T47D (cell line): ENCODE data around the gene ERFL.

ENCODE experiments used
- DNase-seq, 2 experiments: peaks; one replicate each; pipeline versions ENCODE4 v3.0.0 to v3.0.0-alpha.2; 2011 to 2012; ENCODE audit warnings: low read depth in 1 of 2, low spot score in 1 of 2
- JUND ChIP-seq: IDR thresholded peaks from 2 replicates; pipeline ENCODE4 v1.6.1; 2012; ENCODE audit warnings: low read depth
- in situ Hi-C: cut with HindIII; loops from 2 replicates; pipeline ENCODE4 v1.10.0; 2016; ENCODE audit warnings: low sequenced_read_pairs, low pct_unique_long_range_greater_than_20kb

ERFL gene

DNA sequence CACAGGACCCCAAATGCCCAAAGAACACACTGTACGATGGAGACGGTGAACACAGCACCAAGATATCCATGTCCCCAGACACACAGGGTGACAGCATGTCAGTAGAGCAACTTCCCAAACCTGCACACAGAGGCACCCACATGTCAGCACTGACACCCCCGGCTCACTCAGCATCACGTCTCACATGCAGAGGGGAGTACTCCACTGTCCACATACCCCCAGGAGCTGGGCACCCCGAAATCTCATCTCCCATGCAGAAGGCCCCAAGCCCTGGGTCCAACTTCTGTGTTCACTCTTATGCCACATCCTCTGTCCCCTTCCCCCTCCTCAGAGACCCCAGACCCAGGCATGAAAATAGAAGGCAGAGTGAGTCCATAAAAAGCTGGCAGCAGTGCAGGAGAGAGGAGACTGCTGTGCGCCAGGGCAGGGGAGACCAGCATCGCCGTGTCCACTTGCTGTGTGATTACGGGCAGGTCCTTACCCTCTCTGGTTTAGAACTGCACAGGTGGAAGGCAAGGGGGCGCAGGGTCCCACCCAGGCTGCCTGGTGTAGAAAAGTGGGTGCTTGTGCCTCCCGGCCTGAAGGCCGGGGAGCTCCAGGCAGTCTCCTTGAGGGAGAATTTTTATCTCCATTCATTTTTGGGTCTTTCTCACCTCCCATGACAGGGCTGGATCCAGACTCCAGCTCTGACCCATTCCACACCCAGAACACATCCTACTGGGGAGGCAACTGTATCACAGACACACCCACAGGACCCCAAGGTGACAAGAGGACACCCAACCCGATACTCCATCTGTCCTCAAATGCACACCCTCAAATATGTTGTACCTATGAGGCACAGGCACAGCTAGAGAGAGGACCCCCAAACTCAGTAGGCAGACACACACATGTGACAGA is 17.0 kb downstream of the ERFL start:
- DNase-seq = no peak
- in situ Hi-C loops = no loop called here
- no peak for TF ChIP-seq JUND

- DNase-seq = no peak
- in situ Hi-C loops = no loop called here
- no peak for TF ChIP-seq JUND
Measured at GRCh38 chr19:41910240-41910991, 17.8 kb downstream of the ERFL start.

DNA sequence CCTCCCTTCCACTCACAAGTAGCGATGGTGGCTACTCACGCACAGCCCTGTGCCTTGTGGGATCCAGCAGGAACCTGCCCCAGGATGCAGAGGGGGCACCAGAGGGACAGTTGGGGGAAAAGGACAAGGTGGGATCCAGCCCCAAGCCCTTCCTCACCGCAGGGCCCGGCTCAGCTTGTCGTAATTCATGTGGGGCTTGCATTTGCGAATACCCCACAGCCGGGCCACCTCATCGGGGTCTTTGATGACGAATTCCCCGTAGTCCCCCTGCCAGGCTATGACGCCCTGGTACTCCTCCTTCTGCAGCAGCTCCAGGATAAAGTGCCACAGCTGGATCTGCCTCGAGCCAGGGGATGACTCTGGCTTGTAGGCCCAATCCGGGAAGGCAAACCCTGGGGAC is 18.5 kb downstream of the ERFL start:
- in situ Hi-C loops = no loop called here
- DNase-seq = no peak
- TF ChIP-seq JUND = no peak

DNA sequence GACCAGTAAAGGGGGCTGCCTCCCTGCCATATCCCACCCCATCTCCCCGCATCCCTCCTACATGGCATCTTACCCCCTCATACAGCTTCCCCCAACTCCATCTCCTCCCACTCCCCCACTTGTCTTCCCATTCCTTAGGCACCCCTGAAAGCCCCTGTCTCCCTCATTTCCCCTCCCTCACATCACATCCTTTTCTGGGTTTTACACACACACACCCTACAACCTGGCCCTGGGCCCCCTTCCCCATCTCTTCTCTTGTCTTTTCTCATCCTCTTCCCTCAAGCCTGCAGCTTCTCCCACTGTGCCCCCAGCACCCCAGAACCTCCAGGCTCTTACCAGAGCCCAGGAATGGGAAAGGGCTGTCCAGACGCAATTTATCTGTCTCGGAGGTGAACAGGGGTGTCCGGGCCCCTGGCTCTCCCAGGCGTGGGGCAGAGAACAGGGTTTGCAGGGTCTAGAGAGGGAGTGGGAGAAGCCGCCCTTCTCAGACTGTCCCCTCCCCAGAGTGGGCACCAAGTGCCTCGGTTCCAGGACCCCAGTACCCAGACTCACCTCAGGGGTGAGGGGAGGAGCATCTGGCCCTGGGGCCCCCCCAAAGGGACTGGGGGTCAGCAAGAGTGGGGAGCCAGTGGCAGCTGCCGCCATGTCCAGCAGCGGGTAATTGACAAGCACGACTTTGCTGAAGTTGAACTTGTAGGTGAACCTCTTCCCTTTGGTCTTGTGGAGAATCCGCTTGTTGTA is 19.4 kb downstream of the ERFL start:
- TF ChIP-seq JUND = no peak
- in situ Hi-C loops = no loop called here
- DNase-seq = no peak

DNA sequence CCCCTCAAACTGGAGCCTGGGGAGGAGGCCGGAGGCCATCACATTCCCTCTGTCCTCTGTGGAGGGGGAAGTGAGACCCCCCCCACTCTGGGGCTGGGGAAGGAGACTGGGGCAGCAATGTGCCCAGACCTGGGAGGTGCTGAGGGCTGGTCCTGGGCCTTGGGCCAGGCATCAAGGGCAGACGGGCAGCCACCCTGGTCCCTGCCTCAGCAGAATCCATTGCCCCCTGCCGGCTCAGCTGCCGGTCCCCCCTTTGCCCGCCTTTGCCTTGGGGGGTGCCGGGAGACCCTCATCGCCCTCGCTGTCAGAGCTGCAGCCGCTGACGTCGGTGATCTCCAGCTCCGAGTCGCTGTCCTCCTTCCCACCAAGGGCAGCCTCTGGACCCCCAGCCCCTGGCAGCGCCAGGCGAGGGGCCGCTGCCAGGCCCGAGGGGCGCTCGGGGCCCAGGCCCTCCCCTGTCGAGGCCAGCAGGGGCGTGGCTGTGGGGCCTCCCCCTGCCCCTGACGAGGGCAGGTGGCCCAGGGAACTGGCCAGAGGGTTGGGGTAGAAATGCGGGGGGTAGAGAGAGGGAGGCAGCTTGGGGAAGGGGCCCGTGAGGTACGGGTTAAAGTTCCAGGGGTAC is 20.1 kb downstream of the ERFL start:
- in situ Hi-C loops = no loop called here
- TF ChIP-seq JUND = no peak
- DNase-seq = no peak

GRCh38 chr19:41906916-41907680 is 21.2 kb downstream of the ERFL start:
- TF ChIP-seq JUND = no peak
- in situ Hi-C loops = no loop called here
- no peak for DNase-seq

DNA sequence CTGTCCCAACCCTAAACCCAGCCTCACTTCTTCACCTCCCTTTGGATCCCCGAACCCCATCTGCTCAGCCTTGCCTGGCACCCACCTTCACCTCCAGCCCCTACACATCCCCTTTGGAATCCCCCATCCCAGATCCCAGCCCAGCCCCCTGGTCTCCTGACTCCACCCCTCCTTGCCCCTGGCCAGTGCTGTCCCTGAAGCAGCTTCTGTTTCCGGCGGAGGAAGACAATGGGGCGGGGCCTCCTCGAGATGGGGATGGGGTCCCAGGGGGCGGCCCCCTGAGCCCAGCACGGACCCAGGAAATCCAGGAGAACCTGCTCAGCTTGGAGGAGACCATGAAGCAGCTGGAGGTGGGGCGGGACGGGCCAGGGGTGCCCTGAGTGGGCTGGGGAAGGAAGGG is 22.0 kb downstream of the ERFL start:
- TF ChIP-seq JUND = no peak
- no peak for DNase-seq
- in situ Hi-C loops = no loop called here

- no peak for DNase-seq
- in situ Hi-C loops = no loop called here
- no peak for TF ChIP-seq JUND
Measured at GRCh38 chr19:41905273-41906002, 22.8 kb downstream of the ERFL start.

GRCh38 chr19:41904118-41904870 is 24.0 kb downstream of the ERFL start:
- TF ChIP-seq JUND = no peak
- in situ Hi-C loops = no loop called here
- peak; percentile 78 to 81 for DNase-seq

- in situ Hi-C loops = no loop called here
- DNase-seq = no peak
- no peak for TF ChIP-seq JUND
Measured at GRCh38 chr19:41903193-41903953, 24.9 kb downstream of the ERFL start.
